SK-N-MC (cell line): ENCODE data around the gene LRRC56.
A peak's percentile ranks its signal among the peaks of the same experiment; 100 is the strongest.

Experiments used
- DNase-seq: peaks from one replicate; pipeline ENCODE4 v3.0.0-alpha.2; 2011; ENCODE audit warnings: low read depth, low spot score
- H3K27ac ChIP-seq: fragments of 200-600 bp; sonication (generic); 2 replicates; pipeline ENCODE4 v1.5.1; 2016; ENCODE audit warnings: mixed run types
- H3K36me3 ChIP-seq: fragments of 200-600 bp; sonication (generic); 2 replicates; pipeline ENCODE4 v1.6.1; 2017; ENCODE audit warnings: antibody characterized with exemption, low read length, mixed read lengths; ENCODE audit not compliant: insufficient read depth
- H3K4me3 ChIP-seq: fragments of 200-600 bp; sonication (generic); 2 replicates; pipeline ENCODE4 v1.5.1; 2016
- H3K9ac ChIP-seq: fragments of 200-600 bp; sonication (generic); 2 replicates; pipeline ENCODE4 v1.8.0; 2017; ENCODE audit warnings: mixed run types, mixed read lengths; ENCODE audit not compliant: insufficient read length
- H3K9me3 ChIP-seq: fragments of 200-600 bp; sonication (generic); 2 replicates; pipeline ENCODE4 v1.6.1; 2017; ENCODE audit warnings: low read depth, mild to moderate bottlenecking, antibody characterized with exemption, low read length, moderate library complexity, mixed read lengths
- EZH2 ChIP-seq: fragments of 200-600 bp; sonication (generic); IDR thresholded peaks from one replicate; pipeline ENCODE4 v1.6.1; 2017; ENCODE audit warnings: antibody characterized with exemption
- FOXP2 ChIP-seq: optimal IDR thresholded peaks from 2 replicates; pipeline ENCODE3; 2011; ENCODE audit warnings: mild to moderate bottlenecking, moderate library complexity; ENCODE audit not compliant: insufficient read depth; ENCODE audit errors: extremely low read length, control extremely low read depth
- POLR2AphosphoS5 ChIP-seq: IDR thresholded peaks from 2 replicates; pipeline ENCODE4 v1.6.1; 2012; ENCODE audit warnings: mild to moderate bottlenecking, low read depth, low read length, borderline replicate concordance

LRRC56 gene

GRCh38 chr11:575996-576768, 38.9 kb downstream of the LRRC56 start, which contains the start of gene PHRF1:
TSS of gene PHRF1 (plus strand) at chr11:576470. CDS start at chr11:581513, 5,043 bp downstream.
- peak within 1 kb of the TSS; percentile 100 for H3K9ac ChIP-seq
- H3K4me3 ChIP-seq: peak within 1 kb of the TSS; percentile 96
- peaks cover 2% of the 10 kb centered on the region; the same call in 1 of the 2 replicates for H3K36me3 ChIP-seq
- H3K27ac ChIP-seq: peak within 1 kb of the TSS; percentile 100
- DNase-seq: peak; percentile 83
- no peak for TF ChIP-seq FOXP2
- TF ChIP-seq POLR2AphosphoS5: peak; percentile 81
- TF ChIP-seq EZH2: no peak
- no peaks in the 10 kb centered on the region for H3K9me3 ChIP-seq

GRCh38 chr11:576811-577610, 39.7 kb downstream of the LRRC56 start:
- H3K9ac ChIP-seq: peak overlapping the region; percentile 100
- H3K27ac ChIP-seq: peak overlapping the region; percentile 19; the same call in 1 of the 2 replicates
- no peaks in the 10 kb centered on the region for H3K9me3 ChIP-seq
- no peak for DNase-seq
- peaks cover 10% of the 10 kb centered on the region; the same call in 1 of the 2 replicates for H3K36me3 ChIP-seq
- H3K4me3 ChIP-seq: peak overlapping the region; percentile 96
- no peak for TF ChIP-seq EZH2
- no peak for TF ChIP-seq FOXP2
- TF ChIP-seq POLR2AphosphoS5: no peak

GRCh38 chr11:577611-577894, 40.2 kb downstream of the LRRC56 start:
- Histone ChIP-seq H3K4me3 (peak overlapping the region; percentile 96), H3K9ac (peak overlapping the region; percentile 100), H3K27ac (no peak overlapping the region)

DNA sequence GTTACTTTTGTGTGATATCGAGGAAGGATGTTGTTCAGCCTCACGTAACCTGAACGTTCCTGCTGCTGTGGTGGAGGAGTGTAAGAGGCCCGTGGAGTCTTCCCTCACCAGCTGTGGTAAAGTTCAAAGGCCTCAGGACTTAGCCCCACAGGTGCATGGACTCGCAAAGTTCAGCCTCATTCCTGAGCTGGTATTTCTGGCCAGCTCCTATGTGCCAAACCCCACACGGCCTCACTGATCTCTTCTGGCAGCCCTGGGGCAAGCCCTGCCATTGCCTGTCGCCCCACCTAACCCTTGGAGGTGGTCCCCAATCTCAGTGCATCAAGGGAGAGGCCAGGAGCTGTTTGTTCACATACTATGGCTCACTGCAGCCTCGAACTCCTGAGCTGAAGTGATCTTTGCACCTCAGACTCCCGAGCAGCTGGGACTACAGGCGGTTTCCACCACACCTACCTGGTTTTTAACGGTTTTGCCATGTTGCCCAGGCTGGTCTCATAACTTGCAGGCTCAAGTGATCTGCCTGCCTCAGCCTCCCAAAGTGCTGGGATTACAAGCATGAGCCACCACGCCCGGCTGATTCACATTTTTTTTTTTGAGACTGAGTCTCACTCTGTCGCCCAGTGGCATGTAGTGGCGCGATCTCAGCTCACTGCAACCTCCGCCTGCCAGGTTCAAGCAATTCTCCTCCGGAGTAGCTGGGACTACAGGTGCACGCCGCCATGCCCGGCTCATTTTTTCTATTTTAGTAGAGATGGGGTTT, 41.1 kb downstream of the LRRC56 start:
- DNase-seq: no peak
- peaks cover 14% of the 10 kb centered on the region; the same call in 1 of the 2 replicates for H3K36me3 ChIP-seq
- H3K9me3 ChIP-seq: no peaks in the 10 kb centered on the region
- peak overlapping the region; percentile 96 for H3K4me3 ChIP-seq
- H3K9ac ChIP-seq: peak overlapping the region; percentile 100
- TF ChIP-seq POLR2AphosphoS5 (no peak), EZH2 (no peak), FOXP2 (no peak)
- no peak overlapping the region for H3K27ac ChIP-seq

More at GRCh38 chr11:577611-577894, 40.2 kb downstream of the LRRC56 start:
- H3K36me3 ChIP-seq: peaks cover 10% of the 10 kb centered on the region; the same call in 1 of the 2 replicates
- H3K9me3 ChIP-seq: no peaks in the 10 kb centered on the region
- TF ChIP-seq FOXP2 (no peak), EZH2 (no peak), POLR2AphosphoS5 (no peak)
- no peak for DNase-seq

DNA sequence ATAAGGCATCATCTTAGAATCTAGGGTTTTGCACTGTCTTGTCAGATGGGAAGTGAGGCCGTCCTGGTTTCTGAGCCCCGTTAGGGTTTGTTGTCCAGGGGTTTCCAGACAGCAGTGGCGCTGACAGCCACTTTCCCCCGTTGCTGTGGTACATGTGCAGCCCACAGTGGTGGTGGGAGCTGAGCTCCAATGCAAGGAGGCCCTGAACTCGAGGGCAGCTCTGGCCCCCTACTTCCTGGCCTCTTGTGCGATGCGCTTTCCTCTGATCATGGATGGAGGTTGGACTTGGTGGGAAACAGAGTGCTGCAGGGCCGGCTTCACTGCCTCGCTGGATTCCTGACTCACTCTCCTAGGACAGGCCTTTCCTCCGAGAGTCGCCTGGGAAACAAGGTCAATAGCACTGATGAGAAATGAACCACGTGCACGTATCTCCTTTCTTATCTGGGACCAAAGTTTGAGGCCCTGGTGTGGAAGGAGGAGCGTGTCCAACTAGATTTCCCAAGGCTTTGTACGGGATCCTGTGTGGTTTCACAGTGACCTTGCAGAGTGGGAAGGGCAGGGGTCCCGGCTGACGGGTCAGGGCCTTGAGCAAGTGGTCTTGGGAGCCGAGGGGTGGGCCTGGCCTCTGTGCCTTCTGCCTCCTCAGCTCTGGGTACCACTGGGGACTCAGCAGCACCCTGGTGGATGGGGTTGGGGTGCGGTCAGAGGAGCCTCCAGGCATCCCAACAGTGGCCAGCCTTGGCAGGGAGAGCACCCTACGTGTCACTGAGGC, 42.7 kb downstream of the LRRC56 start:
- no peak for DNase-seq
- Histone ChIP-seq H3K36me3 (peaks cover 21% of the 10 kb centered on the region; the same call in 1 of the 2 replicates), H3K9me3 (no peaks in the 10 kb centered on the region), H3K9ac (no peak overlapping the region), H3K4me3 (no peak overlapping the region), H3K27ac (no peak overlapping the region)
- TF ChIP-seq EZH2: no peak
- TF ChIP-seq FOXP2: no peak
- TF ChIP-seq POLR2AphosphoS5: no peak

DNA sequence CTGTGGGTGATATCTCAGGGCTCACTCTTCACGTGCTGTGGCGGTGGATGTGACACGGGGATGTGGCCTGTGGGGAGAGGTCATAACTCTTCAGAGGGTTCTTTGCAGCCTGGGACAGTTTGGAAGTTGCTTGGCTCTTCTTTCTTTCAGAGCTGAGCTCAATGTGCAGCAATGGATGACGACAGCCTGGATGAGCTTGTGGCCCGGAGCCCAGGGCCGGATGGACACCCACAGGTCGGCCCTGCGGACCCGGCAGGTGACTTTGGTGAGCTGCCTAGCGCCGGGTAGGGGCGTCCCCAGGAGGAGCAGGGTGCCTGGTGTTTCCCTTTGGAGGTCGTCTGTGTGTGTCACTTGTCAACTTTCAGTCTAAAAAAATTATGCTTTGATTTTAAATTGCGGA, 44.0 kb downstream of the LRRC56 start:
- Histone ChIP-seq H3K27ac (no peak overlapping the region), H3K9ac (no peak overlapping the region), H3K4me3 (no peak overlapping the region), H3K9me3 (no peaks in the 10 kb centered on the region), H3K36me3 (peaks cover 25% of the 10 kb centered on the region; the same call in 1 of the 2 replicates)
- TF ChIP-seq FOXP2: no peak
- no peak for TF ChIP-seq EZH2
- no peak for TF ChIP-seq POLR2AphosphoS5
- DNase-seq: no peak

DNA sequence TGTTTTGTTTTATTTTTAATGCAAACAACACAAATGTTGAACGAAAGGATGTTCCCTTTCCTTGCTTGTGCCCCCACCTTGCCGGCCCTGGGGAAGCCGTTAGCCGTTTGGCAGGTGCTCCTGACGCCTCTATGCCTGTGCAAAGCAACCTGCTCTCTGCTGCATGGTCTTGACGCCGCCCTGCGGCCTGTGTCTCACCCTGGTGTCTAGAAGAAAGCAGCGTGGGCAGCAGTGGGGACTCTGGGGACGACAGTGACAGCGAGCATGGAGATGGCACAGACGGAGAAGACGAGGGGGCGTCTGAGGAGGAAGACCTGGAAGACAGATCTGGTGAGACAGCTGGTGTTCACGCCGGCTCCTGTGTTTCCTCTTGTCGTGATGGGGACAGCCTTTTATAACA, 44.4 kb downstream of the LRRC56 start:
- Histone ChIP-seq H3K9ac (no peak overlapping the region), H3K4me3 (no peak overlapping the region), H3K9me3 (no peaks in the 10 kb centered on the region), H3K27ac (no peak overlapping the region), H3K36me3 (peaks cover 29% of the 10 kb centered on the region; the same call in 1 of the 2 replicates)
- no peak for DNase-seq
- TF ChIP-seq EZH2 (no peak), FOXP2 (no peak), POLR2AphosphoS5 (no peak)
